ENCODE data around the gene MAG. TPM values are rescaled to one million over a fixed set of nuclear protein-coding genes. Genes with fewer than 3 reads are reported as not detected.

Gene MAG
- total RNA-seq, 3 donors from 2014 or later, result 4.2 TPM; not detected in 2

DNA sequence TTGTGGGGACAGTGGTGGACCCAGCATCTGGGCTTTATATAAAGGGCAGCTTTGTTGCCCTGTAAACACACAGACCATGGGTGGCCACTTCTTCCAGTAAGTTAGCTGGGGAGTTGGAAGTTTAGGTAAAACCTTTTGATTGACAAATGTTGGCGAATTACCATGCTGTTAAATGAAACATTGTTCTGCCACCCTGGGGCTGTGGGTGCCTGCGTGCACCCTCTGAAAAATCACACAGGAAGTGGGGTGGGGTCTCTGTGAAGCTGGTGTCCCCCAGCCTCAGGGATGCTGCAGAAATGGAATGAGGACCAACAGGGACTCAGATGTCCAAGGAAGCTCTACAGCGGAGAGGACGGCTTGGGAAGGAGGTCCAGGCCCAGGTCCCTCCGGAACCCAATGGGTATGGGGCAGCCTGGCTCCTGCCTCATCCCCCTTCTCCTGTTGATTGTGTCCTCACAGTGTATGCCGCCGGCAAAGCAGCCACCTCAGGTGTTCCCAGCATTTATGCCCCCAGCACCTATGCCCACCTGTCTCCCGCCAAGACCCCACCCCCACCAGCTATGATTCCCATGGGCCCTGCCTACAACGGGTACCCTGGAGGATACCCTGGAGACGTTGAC is 26.0 kb upstream of the MAG start:
- H3K4me3 ChIP-seq, result peak overlapping the region in 1 of 3 donors; percentile 94
- H3K4me1 ChIP-seq, result peaks cover 8 to 35% of the 10 kb centered on the region in 2 donors
- H3K36me3 ChIP-seq, result no peaks in the 10 kb centered on the region
- H3K9me3 ChIP-seq, result no peaks in the 10 kb centered on the region
- DNase-seq (ENCODE audit: low spot score in 2 of 2), result peak in 1 of 2 donors; percentile 45
- no peak for TF ChIP-seq POLR2AphosphoS5 (IDR thresholded peaks at IDR 0.05)
- no peak for TF ChIP-seq CTCF (IDR thresholded peaks at IDR 0.05)
- TF ChIP-seq POLR2A (IDR thresholded peaks at IDR 0.05), result no peak
- intact Hi-C loops (cut with DNase I; ENCODE audit: low total_unique reads), result loop anchor here (2.0 to 10.0 kb wide), 3 partner anchors 17 to 876 kb away; partner anchors contain the start of genes CAPNS1, FXYD5 and LSR
- no peaks in the 10 kb centered on the region for H3K27me3 ChIP-seq
- peak overlapping the region; percentile 90 to 95 for H3K27ac ChIP-seq

- intact Hi-C loops (cut with DNase I; ENCODE audit: low total_unique reads), result loop anchor here (2.0 to 10.0 kb wide), 3 partner anchors 18 to 876 kb away; partner anchors contain the start of genes CAPNS1, FXYD5 and LSR
- H3K36me3 ChIP-seq, result no peaks in the 10 kb centered on the region
- DNase-seq (ENCODE audit: low spot score in 2 of 2), result peak in 1 of 2 donors; percentile 50
- H3K27ac ChIP-seq, result peak overlapping the region; percentile 90 to 95
- peak overlapping the region; percentile 66 to 94 (median 73) for H3K4me3 ChIP-seq
- H3K9me3 ChIP-seq, result no peaks in the 10 kb centered on the region
- H3K27me3 ChIP-seq, result no peaks in the 10 kb centered on the region
- TF ChIP-seq POLR2A (IDR thresholded peaks at IDR 0.05) (no peak), CTCF (IDR thresholded peaks at IDR 0.05) (no peak), POLR2AphosphoS5 (IDR thresholded peaks at IDR 0.05) (no peak)
- H3K4me1 ChIP-seq, result peaks cover 8 to 31% of the 10 kb centered on the region in 2 donors
These were observed 25.2 kb upstream of the MAG start for GRCh38 chr19:35266520-35267352.

GRCh38 chr19:35267353-35267817 is 24.6 kb upstream of the MAG start:
- peak overlapping the region; percentile 90 to 95 for H3K27ac ChIP-seq
- peaks cover 8 to 25% of the 10 kb centered on the region in 2 donors for H3K4me1 ChIP-seq
- no peaks in the 10 kb centered on the region for H3K27me3 ChIP-seq
- no peaks in the 10 kb centered on the region for H3K36me3 ChIP-seq
- TF ChIP-seq POLR2A (IDR thresholded peaks at IDR 0.05) (no peak), POLR2AphosphoS5 (IDR thresholded peaks at IDR 0.05) (peak in 1 of 3 donors; percentile 28), CTCF (IDR thresholded peaks at IDR 0.05) (no peak)
- DNase-seq (ENCODE audit: low spot score in 2 of 2), result peak in 1 of 2 donors; percentile 41
- no peaks in the 10 kb centered on the region for H3K9me3 ChIP-seq
- peak overlapping the region; percentile 66 to 94 (median 73) for H3K4me3 ChIP-seq
- intact Hi-C loops (cut with DNase I; ENCODE audit: low total_unique reads), result loop anchor here (2.0 to 10.0 kb wide), 3 partner anchors 19 to 875 kb away; partner anchors contain the start of genes CAPNS1, FXYD5 and LSR

DNA sequence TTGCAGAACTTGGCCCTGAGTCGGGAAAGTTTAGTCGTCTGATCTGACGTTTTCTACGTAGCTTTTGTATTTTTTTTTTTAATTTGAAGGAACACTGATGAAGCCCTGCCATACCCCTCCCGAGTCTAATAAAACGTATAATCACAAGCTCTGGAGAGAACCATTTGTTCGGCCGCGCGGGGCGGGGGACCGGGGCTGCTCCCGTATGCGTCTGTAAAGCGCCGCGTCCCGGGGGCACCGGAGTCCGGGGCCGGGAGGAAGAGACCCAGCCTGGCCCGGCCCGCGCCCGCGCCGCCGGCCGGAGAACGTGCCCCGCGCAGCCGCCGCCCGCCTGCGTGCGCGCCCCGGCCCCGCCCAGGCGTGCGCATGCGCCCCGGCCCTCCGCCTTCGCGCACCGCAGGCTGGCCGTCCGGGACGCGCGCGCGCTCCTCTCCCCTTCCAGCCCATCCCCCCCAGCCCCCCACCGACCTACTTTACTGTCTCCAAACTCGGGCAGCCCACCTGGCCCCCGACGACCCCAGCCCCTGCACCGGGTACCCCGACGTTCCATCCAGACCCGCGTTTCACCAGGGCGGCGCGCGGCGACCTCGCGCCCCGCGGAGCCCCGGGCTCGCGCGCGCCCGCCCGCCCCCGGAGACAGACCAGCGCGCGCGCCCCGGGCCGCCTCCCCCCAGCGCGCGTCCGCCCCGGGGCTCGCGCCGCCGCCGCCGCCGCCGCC is 24.0 kb upstream of the MAG start:
- Histone ChIP-seq H3K9me3 (no peaks in the 10 kb centered on the region), H3K4me3 (peak overlapping the region; percentile 66 to 94 (median 73)), H3K27ac (peak overlapping the region; percentile 90 to 95), H3K36me3 (no peaks in the 10 kb centered on the region), H3K4me1 (peaks cover 8 to 19% of the 10 kb centered on the region in 2 donors), H3K27me3 (no peaks in the 10 kb centered on the region)
- DNase-seq (ENCODE audit: low spot score in 2 of 2), result peak; percentile 57 to 69
- intact Hi-C loops (cut with DNase I; ENCODE audit: low total_unique reads), result loop anchor here (2.0 to 10.0 kb wide), 3 partner anchors 19 to 874 kb away; partner anchors contain the start of genes CAPNS1, FXYD5 and LSR
- TF ChIP-seq POLR2A (IDR thresholded peaks at IDR 0.05), result no peak
- TF ChIP-seq CTCF (IDR thresholded peaks at IDR 0.05), result no peak
- TF ChIP-seq POLR2AphosphoS5 (IDR thresholded peaks at IDR 0.05), result peak in 2 of 3 donors; percentile 33 to 53

All from breast epithelium (tissue), 4 donors.